K562 (cell line): ENCODE results near the gene NDST3. TPM values are rescaled to one million over a fixed set of nuclear protein-coding genes. Genes with fewer than 3 reads are reported as not detected.
A peak's percentile ranks its signal among the peaks of the same experiment; 100 is the strongest.

Experiments used
- ATAC-seq: fragments of 200-7000 bp; cut with Tn5 transposase; 3 replicates; pipeline ENCODE4 v1.9.1; 2020; ENCODE audit warnings: moderate library complexity
- BruUV-seq: library from RNA; stranded (reverse); fragments of 400-500 nt; replicated peaks from 2 replicates; lab custom pipeline; 2021; lab: Mats Ljungman, UMichigan
- CTCF ChIA-PET: fragments of 300-600 bp; formaldehyde crosslinking; extraction: SDS; loops from one replicate; lab custom pipeline; 2021; ENCODE audit warnings: low intra/inter-chr PET ratio; lab: Yijun Ruan, JAX
- POLR2A ChIA-PET: fragments of 300-600, 350-650 bp; sonication (Branson Sonifier 250); formaldehyde crosslinking; extraction: SDS; loops from one replicate; lab custom pipeline; 2021; ENCODE audit warnings: antibody characterized with exemption, inconsistent platforms; lab: Yijun Ruan, JAX
- DNase-seq, 4 experiments: peaks; one replicate each; pipeline versions ENCODE4 v3.0.0 to v3.0.0-alpha.2; 2011 to 2018; ENCODE audit warnings: low spot score in 3 of 4, mixed read lengths in 3 of 4; ENCODE audit errors: extremely low read depth in 1 of 4
- FAIRE-seq: peaks from 2 replicates; lab custom pipeline; 2011; peaks lifted over from hg19 to GRCh38; lab: Jason Lieb, UNC
- H2AFZ ChIP-seq: 2 replicates; pipeline ENCODE4 v1.6.0; 2011; ENCODE audit warnings: low read depth, low read length, control low read depth, inconsistent platforms
- H3K27ac ChIP-seq: fragments of 200-600 bp; 3 replicates; pipeline ENCODE4 v1.8.0; 2011; ENCODE audit warnings: low read depth, mild to moderate bottlenecking, control low read depth, inconsistent platforms, low read length, moderate library complexity, mixed read lengths; ENCODE audit errors: extremely low read depth
- H3K27me3 ChIP-seq, 2 experiments: fragments of 300-600 bp in 1 of 2; 2 replicates in 1 of 2; 3 replicates in 1 of 2; pipeline versions ENCODE4 v1.6.0 to v1.8.0; 2011; ENCODE audit warnings: inconsistent platforms in 2 of 2, low read length in 2 of 2, mild to moderate bottlenecking in 1 of 2, mixed read lengths in 1 of 2, moderate library complexity in 1 of 2; ENCODE audit not compliant: control insufficient read depth in 2 of 2, insufficient read depth in 2 of 2
- H3K36me3 ChIP-seq: fragments of 300-600 bp; 3 replicates; pipeline ENCODE4 v1.8.0; 2011; ENCODE audit warnings: mild to moderate bottlenecking, low read length, inconsistent platforms; ENCODE audit not compliant: control insufficient read depth, insufficient read depth
- H3K4me1 ChIP-seq, 2 experiments: fragments of 200-600 bp in 1 of 2; replicated peaks in 1 of 2; 2 replicates in 1 of 2; 3 replicates in 1 of 2; pipeline versions ENCODE4 v1.5.1 to v1.8.0; 2011; ENCODE audit warnings: inconsistent platforms in 2 of 2, low read length in 2 of 2, mild to moderate bottlenecking in 1 of 2, mixed read lengths in 1 of 2, moderate library complexity in 1 of 2; ENCODE audit not compliant: control insufficient read depth in 2 of 2, insufficient read depth in 2 of 2
- H3K4me2 ChIP-seq: 2 replicates; pipeline ENCODE4 v1.6.1; 2011; ENCODE audit warnings: low read length, control low read depth, inconsistent platforms, mixed read lengths; ENCODE audit not compliant: insufficient read depth
- H3K4me3 ChIP-seq: fragments of 200-600 bp; sonication (generic), shearing (Covaris generic); 2 replicates; pipeline ENCODE4 v1.5.1; 2016; ENCODE audit warnings: control low read depth, inconsistent platforms
- H3K79me2 ChIP-seq: fragments of 200-600 bp; 3 replicates; pipeline ENCODE4 v1.8.0; 2011; ENCODE audit warnings: low read length, inconsistent platforms; ENCODE audit not compliant: control insufficient read depth, insufficient read depth
- H3K9ac ChIP-seq, 2 experiments: 2 replicates each; pipeline versions ENCODE4 v1.6.0 to v1.6.1; 2011; ENCODE audit warnings: low read depth in 2 of 2, low read length in 2 of 2, control low read depth in 1 of 2, inconsistent platforms in 1 of 2, mild to moderate bottlenecking in 1 of 2, mixed read lengths in 1 of 2; ENCODE audit not compliant: insufficient read depth in 1 of 2
- H3K9me1 ChIP-seq: one replicate; pipeline ENCODE4 v1.6.0; 2011; ENCODE audit warnings: inconsistent platforms, mild to moderate bottlenecking, low read length, moderate library complexity; ENCODE audit not compliant: control insufficient read depth, insufficient read depth
- H3K9me3 ChIP-seq: replicated peaks from 2 replicates; pipeline ENCODE4 v1.5.1; 2011; ENCODE audit warnings: low read depth, low read length, inconsistent platforms; ENCODE audit not compliant: control insufficient read depth, insufficient read depth
- H4K20me1 ChIP-seq: replicated peaks from 2 replicates; pipeline ENCODE4 v1.6.1; 2011; ENCODE audit warnings: low read length, inconsistent platforms, mixed read lengths; ENCODE audit not compliant: control insufficient read depth, insufficient read depth
- KDM5B ChIP-seq: fragments of 200-600 bp; sonication (generic); IDR thresholded peaks from 2 replicates; pipeline ENCODE4 v1.6.1; 2012; ENCODE audit warnings: low read depth, mild to moderate bottlenecking, moderate library complexity, low read length, control low read depth, inconsistent platforms; ENCODE audit not compliant: insufficient replicate concordance
- MAFG ChIP-seq: fragments of 450-650 bp; conservative IDR thresholded peaks from 2 replicates; pipeline ENCODE4 v1.6.1; 2016; ENCODE audit warnings: missing genetic modification characterization, missing compliant biosample characterization
- POLR2AphosphoS5 ChIP-seq: IDR thresholded peaks from 2 replicates; pipeline ENCODE4 v1.6.1; 2011; ENCODE audit warnings: mild to moderate bottlenecking, low read depth, low read length, moderate library complexity; ENCODE audit not compliant: control insufficient read depth, insufficient read depth
- POLR2H ChIP-seq: IDR thresholded peaks from 2 replicates; pipeline ENCODE4 v1.6.1; 2016; ENCODE audit warnings: missing genetic modification characterization, low read depth, mild to moderate bottlenecking, control low read depth, missing compliant biosample characterization, moderate library complexity
- WGBS: fragments of 100-300 bp; shearing (Covaris generic); methylation state at CpG from one replicate; pipeline ENCODE4 v1.1.6; 2016; ENCODE audit warnings: low coverage, mixed read lengths; ENCODE audit not compliant: insufficient coverage; ENCODE audit errors: missing lambda C conversion rate; 5-methylcytosine and 5-hydroxymethylcytosine counted together
- in situ Hi-C: fragments of 300-500 bp; cut with MboI; formaldehyde crosslinking; loops from 4 replicates; pipeline ENCODE4 v1.15.0; 2018; ENCODE audit warnings: inconsistent platforms, mixed read lengths
- intact Hi-C: fragments of 100-400 bp; cut with micrococcal nuclease; formaldehyde crosslinking; loops from 2 replicates; pipeline ENCODE4 v1.14.2; 2022
- polyA plus RNA-seq, 8 experiments: library from polyadenylated mRNA; depleted of rRNA in 4 of 8; stranded (reverse) in 5 of 8; unstranded in 3 of 8; fragments of >200 nt; fragmentation: Nextera tagmentation in 2 of 8; fragmentation: Illumina TruSeq in 1 of 8; extraction: Ambion mirVana in 2 of 8; extraction: Trizol in 1 of 8; gene quantifications; 2 replicates each; pipeline versions ENCODE4 v1.2.1 to v1.2.3, GENCODE V29; 2011 to 2014; ENCODE audit warnings: inconsistent platforms in 1 of 8, missing spikeins in 1 of 8
- total RNA-seq, 7 experiments: library from RNA; depleted of rRNA in 6 of 7; stranded (reverse); fragments of >200 nt in 6 of 7; fragmentation: Illumina TruSeq in 2 of 7; extraction: Trizol in 2 of 7; gene quantifications; 2 replicates each; pipeline versions ENCODE4 v1.2.1 to v1.2.3, GENCODE V29; 2011 to 2021; ENCODE audit warnings: low replicate concordance in 1 of 7
- TF ChIP-seq, protein P1 (sequence below): fragments of 250-450 bp; sonication (Bioruptor Pico); IDR thresholded peaks from 2 replicates; pipeline ENCODE4 v1.5.0; 2021; ENCODE audit warnings: mild to moderate bottlenecking, borderline replicate concordance

NDST3 gene
- total and polyA plus RNA-seq, 9 of the 15 experiments (the other 6 are each of a cell fraction or from before 2014, with no cell fraction given): not detected

DNA sequence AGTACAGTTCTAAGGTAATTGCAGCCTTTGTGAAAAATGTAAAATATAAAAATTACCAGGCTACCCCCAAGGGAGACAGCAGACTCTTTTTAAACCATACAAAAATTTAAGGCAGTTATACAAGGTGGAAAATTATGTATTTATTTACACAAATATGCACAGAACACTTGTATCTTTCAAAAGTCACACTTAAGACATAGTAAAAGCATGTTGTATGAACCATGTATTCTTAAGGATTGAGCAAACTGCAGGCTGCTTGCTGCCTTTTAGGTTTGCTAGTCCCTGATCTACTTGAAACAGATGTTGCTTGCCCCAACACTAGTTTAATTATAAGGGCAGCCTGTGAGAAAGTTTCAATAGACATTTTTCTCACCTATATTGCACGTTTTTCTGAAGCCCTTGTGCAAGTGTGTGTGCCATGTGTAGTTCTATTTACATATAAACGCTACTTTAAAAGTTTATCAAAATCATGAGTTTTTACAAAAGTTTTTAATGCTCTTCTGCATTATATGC is 245.7 kb downstream of the NDST3 start:
- peak overlapping the region; percentile 95 for H3K27ac ChIP-seq
- in situ Hi-C loops: loop anchor here (25.0 kb wide), 1 partner anchor 407 kb away; the partner anchor contains the start of gene METTL14
- H3K27me3 ChIP-seq: no peaks in the 10 kb centered on the region
- H3K4me3 ChIP-seq: peak overlapping the region; percentile 84
- H3K36me3 ChIP-seq: peaks cover 34% of the 10 kb centered on the region
- no peaks in the 10 kb centered on the region for H4K20me1 ChIP-seq
- H3K9ac ChIP-seq: peak overlapping the region in 1 of 2 experiments; percentile 99; a peak in 3 of 4 replicates
- H3K4me2 ChIP-seq: peak overlapping the region; percentile 98
- TF ChIP-seq KDM5B (peak; percentile 22), POLR2AphosphoS5 (peak; percentile 45; the same call in 1 of the 2 replicates), POLR2H (0 out of 2 replicates have a peak, but pooled peaks have one; percentile 43), MAFG (no peak)
- TF ChIP-seq, protein P1, sequence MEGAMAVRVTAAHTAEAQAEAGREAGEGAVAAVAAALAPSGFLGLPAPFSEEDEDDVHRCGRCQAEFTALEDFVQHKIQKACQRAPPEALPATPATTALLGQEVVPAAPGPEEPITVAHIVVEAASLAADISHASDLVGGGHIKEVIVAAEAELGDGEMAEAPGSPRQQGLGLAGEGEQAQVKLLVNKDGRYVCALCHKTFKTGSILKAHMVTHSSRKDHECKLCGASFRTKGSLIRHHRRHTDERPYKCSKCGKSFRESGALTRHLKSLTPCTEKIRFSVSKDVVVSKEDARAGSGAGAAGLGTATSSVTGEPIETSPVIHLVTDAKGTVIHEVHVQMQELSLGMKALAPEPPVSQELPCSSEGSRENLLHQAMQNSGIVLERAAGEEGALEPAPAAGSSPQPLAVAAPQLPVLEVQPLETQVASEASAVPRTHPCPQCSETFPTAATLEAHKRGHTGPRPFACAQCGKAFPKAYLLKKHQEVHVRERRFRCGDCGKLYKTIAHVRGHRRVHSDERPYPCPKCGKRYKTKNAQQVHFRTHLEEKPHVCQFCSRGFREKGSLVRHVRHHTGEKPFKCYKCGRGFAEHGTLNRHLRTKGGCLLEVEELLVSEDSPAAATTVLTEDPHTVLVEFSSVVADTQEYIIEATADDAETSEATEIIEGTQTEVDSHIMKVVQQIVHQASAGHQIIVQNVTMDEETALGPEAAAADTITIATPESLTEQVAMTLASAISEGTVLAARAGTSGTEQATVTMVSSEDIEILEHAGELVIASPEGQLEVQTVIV (CRISPR knock-in tag): no peak
- TF ChIP-seq, all 486 proteins: peak for 3
- H3K4me1 ChIP-seq: peaks cover 4 to 13% of the 10 kb centered on the region in 2 experiments; a peak in 3 of 5 replicates
- POLR2A ChIA-PET: interaction anchor here (1.0 kb wide), 1 partner anchor 10 kb away, joined by 3 read pairs; no protein-coding TSS in a partner anchor
- intact Hi-C loops: loop anchor here (2.0 to 10.0 kb wide), 5 partner anchors 72 to 1925 kb away; partner anchors contain the start of gene PRSS12
- no peak overlapping the region for H2AFZ ChIP-seq
- H3K9me3 ChIP-seq: no peaks in the 10 kb centered on the region
- FAIRE-seq: no peak
- peaks cover 38% of the 10 kb centered on the region for H3K79me2 ChIP-seq
- WGBS: 0% methylated on average over 2 of the region's 2 CpGs
- CTCF ChIA-PET: no interaction called here
- no peak for ATAC-seq
- DNase-seq: peak in 1 of 4 experiments; percentile 7
- no peaks in the 10 kb centered on the region for H3K9me1 ChIP-seq
- no TSS peak for BruUV-seq
